ENCODE results near the gene SHC4. TPM values are rescaled to one million over a fixed set of nuclear protein-coding genes. Genes with fewer than 3 reads are reported as not detected.

The SHC4 gene
- total and polyA plus RNA-seq, 9 of the 15 experiments (the other 6 are each of a cell fraction or from before 2014, with no cell fraction given), result 0.43 to 1.2 (median 0.67) TPM

GRCh38 chr15:48975472-48976419 lies 12.0 kb upstream of the SHC4 start:
- POLR2A ChIA-PET, result interaction anchor here (0.8 to 1.7 kb wide), 7 partner anchors 9 to 205 kb away, joined by 3 to 12 read pairs (median 3); partner anchors contain the start of gene SHC4
- CTCF ChIA-PET (ENCODE audit: low intra/inter-chr PET ratio), result interaction anchor here (0.7 kb wide), 1 partner anchor 247 kb away, joined by 3 read pairs; no protein-coding TSS in a partner anchor
- DNase-seq (ENCODE audit: extremely low read depth in 1 of 4, low spot score in 3 of 4), result peak; percentile 81 to 89 (median 84)
- Histone ChIP-seq H3K4me3 (peak overlapping the region; percentile 45), H3K9me3 (replicated peaks; ENCODE audit: control insufficient read depth, insufficient read depth, low read depth, low read length) (no peaks in the 10 kb centered on the region), H3K36me3 (ENCODE audit: control insufficient read depth, insufficient read depth, low read length) (no peaks in the 10 kb centered on the region), H3K27me3 (ENCODE audit: control insufficient read depth in 2 of 2, insufficient read depth in 2 of 2, low read length in 2 of 2) (no peaks in the 10 kb centered on the region), H3K9me1 (ENCODE audit: control insufficient read depth, insufficient read depth, low read length) (no peaks in the 10 kb centered on the region), H4K20me1 (replicated peaks; ENCODE audit: control insufficient read depth, insufficient read depth, low read length) (no peaks in the 10 kb centered on the region), H3K4me1 (replicated peaks in 1 of 2; ENCODE audit: control insufficient read depth in 2 of 2, insufficient read depth in 2 of 2, low read length in 2 of 2) (peaks cover 12 to 18% of the 10 kb centered on the region in 2 experiments; a peak in 3 of 5 replicates), H3K79me2 (ENCODE audit: control insufficient read depth, insufficient read depth, low read length) (no peaks in the 10 kb centered on the region), H2AFZ (ENCODE audit: low read depth, low read length) (peak overlapping the region; percentile 100), H3K27ac (ENCODE audit: extremely low read depth, low read depth, low read length) (peak overlapping the region; percentile 59), H3K4me2 (ENCODE audit: insufficient read depth, low read length) (peak overlapping the region; percentile 77), H3K9ac (ENCODE audit: insufficient read depth in 1 of 2, low read depth in 2 of 2, low read length in 2 of 2) (peak overlapping the region; percentile 75 to 92)
- no TSS peak for BruUV-seq (replicated peaks)
- peak; percentile 48 for FAIRE-seq
- intact Hi-C loops (cut with micrococcal nuclease) (no loop called here), in situ Hi-C loops (cut with MboI) (no loop called here)
- WGBS (ENCODE audit: insufficient coverage, low coverage, missing lambda C conversion rate), result 8% methylated on average over 39 of the region's 53 CpGs
- peak; percentile 97 for ATAC-seq
- peak; percentile 39; the same call in 1 of the 2 replicates for TF ChIP-seq L3MBTL2 (IDR thresholded peaks at IDR 0.05)
- TF ChIP-seq ZNF239 (CRISPR knock-in tag; IDR thresholded peaks at IDR 0.05), result no peak
- peak; percentile 31 for TF ChIP-seq POLR2B (IDR thresholded peaks at IDR 0.05; ENCODE audit: low read depth, partially characterized antibody)
- 0 out of 2 replicates have a peak, but pooled peaks have one; percentile 49 for TF ChIP-seq GTF2F1 (IDR thresholded peaks at IDR 0.05; ENCODE audit: low read depth, low read length)
- TF ChIP-seq ZNF589 (CRISPR knock-in tag; IDR thresholded peaks at IDR 0.05; ENCODE audit: low read depth), result peak; percentile 15; the same call in 1 of the 2 replicates
- TF ChIP-seq TFAM (CRISPR knock-in tag; conservative IDR thresholded peaks at IDR 0.05), result no peak
- no peak for TF ChIP-seq SMARCA4 (IDR thresholded peaks at IDR 0.05)
- TF ChIP-seq ZNF79 (CRISPR knock-in tag; IDR thresholded peaks at IDR 0.05; ENCODE audit: low read depth), result no peak
- TF ChIP-seq ZNF766 (CRISPR knock-in tag; conservative IDR thresholded peaks at IDR 0.05), result no peak
- TF ChIP-seq ZNF3 (CRISPR knock-in tag; IDR thresholded peaks at IDR 0.05), result no peak
- peak; percentile 33; the same call in 1 of the 2 replicates for TF ChIP-seq SOX6 (IDR thresholded peaks at IDR 0.05)
- TF ChIP-seq SPI1 (IDR thresholded peaks at IDR 0.05; ENCODE audit: borderline replicate concordance, low read depth, low read length), result no peak
- TF ChIP-seq RCOR1 (IDR thresholded peaks at IDR 0.05; ENCODE audit: borderline replicate concordance in 1 of 2, low read depth in 2 of 2, low read length in 2 of 2), result peak in 1 of 2 experiments; percentile 62; a peak in 1 of 4 replicates
- TF ChIP-seq BDP1 (IDR thresholded peaks at IDR 0.05; ENCODE audit: insufficient read depth, insufficient read length), result no peak
- no peak for TF ChIP-seq NCOA2 (IDR thresholded peaks at IDR 0.05; ENCODE audit: partially characterized antibody in 2 of 2)
- TF ChIP-seq TAF1 (IDR thresholded peaks at IDR 0.05; ENCODE audit: control insufficient read depth, extremely low read depth, insufficient read depth, low read length, severe bottlenecking), result peak; percentile 40
- no peak for TF ChIP-seq ELF2 (CRISPR knock-in tag; IDR thresholded peaks at IDR 0.05)
- peak in 1 of 2 experiments; percentile 69; a peak in 1 of 4 replicates for TF ChIP-seq UBTF (IDR thresholded peaks at IDR 0.05; ENCODE audit: borderline replicate concordance in 1 of 2, low read depth in 2 of 2, low read length in 2 of 2)
- TF ChIP-seq KLF10 (CRISPR knock-in tag; IDR thresholded peaks at IDR 0.05), result no peak
- no peak for TF ChIP-seq ERF (CRISPR knock-in tag; IDR thresholded peaks at IDR 0.05)
- 0 out of 2 replicates have a peak, but pooled peaks have one; percentile 16 for TF ChIP-seq KLF16 (IDR thresholded peaks at IDR 0.05)
- no peak for TF ChIP-seq ZBTB17 (CRISPR knock-in tag; IDR thresholded peaks at IDR 0.05)

Data from K562 (cell line).